ENCODE results near the gene MKRN3.

The MKRN3 gene

DNA sequence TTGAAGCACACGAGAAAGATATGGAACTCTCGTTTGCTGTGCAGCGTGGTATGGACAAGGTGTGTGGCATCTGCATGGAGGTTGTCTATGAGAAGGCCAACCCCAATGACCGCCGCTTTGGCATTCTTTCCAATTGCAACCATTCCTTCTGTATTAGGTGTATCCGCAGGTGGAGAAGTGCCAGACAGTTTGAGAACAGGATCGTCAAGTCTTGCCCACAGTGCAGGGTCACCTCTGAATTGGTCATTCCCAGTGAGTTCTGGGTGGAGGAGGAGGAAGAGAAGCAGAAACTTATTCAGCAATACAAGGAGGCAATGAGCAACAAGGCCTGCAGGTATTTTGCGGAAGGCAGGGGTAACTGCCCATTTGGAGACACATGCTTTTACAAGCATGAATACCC is 1.2 kb downstream of the MKRN3 start:
- DNase-seq, result no peak
- H3K27ac ChIP-seq (ENCODE audit: insufficient read depth in 1 of 2, low read depth in 1 of 2, low read length in 2 of 2, poor library complexity in 1 of 2, severe bottlenecking in 2 of 2), result no peak overlapping the region
- H3K4me1 ChIP-seq (ENCODE audit: control extremely low read depth in 1 of 4, control insufficient read depth in 4 of 4, insufficient read depth in 4 of 4, low read length in 3 of 4), result no peaks in the 10 kb centered on the region
- H3K9me3 ChIP-seq (ENCODE audit: control extremely low read depth in 1 of 5, control insufficient read depth in 4 of 5, insufficient read depth in 2 of 5, low read depth in 1 of 5, low read length in 4 of 5), result peaks cover 0 to 3% (median 0%) of the 10 kb centered on the region in 5 experiments
- POLR2A ChIA-PET, result no interaction called here
- H3K4me3 ChIP-seq (ENCODE audit: control insufficient read depth in 1 of 7, extremely low read depth in 1 of 7, insufficient read depth in 4 of 7, low read depth in 2 of 7, low read length in 6 of 7), result peak overlapping the region in 1 of 7 experiments; percentile 20
- no peaks in the 10 kb centered on the region for H3K36me3 ChIP-seq (ENCODE audit: control insufficient read depth in 4 of 4, insufficient read depth in 4 of 4, low read length in 3 of 4)
- CTCF ChIA-PET, result no interaction called here
- H3K27me3 ChIP-seq (replicated peaks in 2 of 5; ENCODE audit: control insufficient read depth in 4 of 5, insufficient read depth in 5 of 5, low read length in 4 of 5), result peaks cover 0 to 13% (median 5%) of the 10 kb centered on the region in 5 experiments
- 95% methylated on average over 8 of the region's 8 CpGs for WGBS (ENCODE audit: insufficient coverage)

DNA sequence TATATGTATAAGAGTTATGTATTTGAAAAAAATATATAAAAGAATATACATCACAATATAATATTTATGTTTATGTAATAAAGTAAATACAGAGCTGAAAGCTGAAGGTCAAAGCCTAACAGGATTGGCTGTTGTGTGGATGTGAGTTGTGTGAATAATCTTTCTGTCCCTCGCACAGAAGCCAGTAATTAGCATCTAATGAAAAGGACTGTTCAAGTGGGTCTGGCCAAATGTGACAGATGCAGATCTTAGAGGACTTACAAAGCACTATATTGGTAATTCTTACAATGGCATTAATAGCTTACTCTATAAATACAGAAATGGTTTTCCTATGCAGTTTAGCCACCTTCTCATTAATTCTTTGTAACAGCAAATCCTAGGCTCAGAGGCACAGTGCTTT is 2.4 kb downstream of the MKRN3 start:
- WGBS (ENCODE audit: insufficient coverage), result no CpG with 5 or more reads among the region's 1 CpG
- CTCF ChIA-PET, result no interaction called here

DNA sequence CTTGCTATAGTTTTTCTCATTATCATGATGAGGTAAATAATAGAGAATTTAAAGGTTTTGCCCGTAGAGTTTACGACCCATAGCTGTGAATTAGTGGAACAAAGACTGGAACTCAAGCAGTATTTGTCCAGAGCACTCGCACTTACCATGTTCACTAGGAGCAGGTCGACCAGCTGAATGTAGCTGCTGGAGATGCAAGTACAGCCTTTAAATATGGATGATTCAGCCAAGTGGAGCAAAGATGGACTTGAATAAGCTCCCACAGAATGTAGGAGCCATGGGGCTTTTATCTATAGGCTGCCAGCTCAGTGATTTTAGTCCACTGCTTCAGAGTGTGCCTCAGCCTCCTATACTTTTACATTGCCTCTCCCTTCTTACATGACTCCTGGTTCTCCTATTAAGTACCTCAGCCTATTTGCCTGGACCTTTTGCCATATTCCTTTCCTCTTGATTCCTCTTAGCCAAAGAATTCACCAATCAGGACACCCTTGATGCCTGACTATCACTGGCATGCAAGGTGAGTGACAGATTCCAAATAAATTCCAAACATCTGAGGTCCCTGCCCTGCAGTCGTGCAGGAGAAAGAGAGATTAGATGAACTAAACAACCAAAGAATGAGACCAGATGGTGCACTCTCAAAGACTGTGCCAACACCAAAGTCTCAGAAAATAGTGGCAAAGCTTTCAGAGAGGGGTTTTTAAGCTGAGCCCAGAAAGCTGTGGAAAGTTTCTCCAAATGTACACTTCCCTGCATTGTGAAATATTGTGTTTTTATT is 3.9 kb downstream of the MKRN3 start:
- Histone ChIP-seq H3K4me3 (ENCODE audit: control insufficient read depth in 1 of 7, extremely low read depth in 1 of 7, insufficient read depth in 4 of 7, low read depth in 2 of 7, low read length in 6 of 7) (no peak overlapping the region), H3K27ac (ENCODE audit: insufficient read depth in 1 of 2, low read depth in 1 of 2, low read length in 2 of 2, poor library complexity in 1 of 2, severe bottlenecking in 2 of 2) (no peak overlapping the region), H3K27me3 (replicated peaks in 2 of 5; ENCODE audit: control insufficient read depth in 4 of 5, insufficient read depth in 5 of 5, low read length in 4 of 5) (no peaks in the 10 kb centered on the region), H3K9me3 (ENCODE audit: control extremely low read depth in 1 of 5, control insufficient read depth in 4 of 5, insufficient read depth in 2 of 5, low read depth in 1 of 5, low read length in 4 of 5) (peaks cover 0 to 3% (median 0%) of the 10 kb centered on the region in 5 experiments), H3K4me1 (ENCODE audit: control extremely low read depth in 1 of 4, control insufficient read depth in 4 of 4, insufficient read depth in 4 of 4, low read length in 3 of 4) (no peaks in the 10 kb centered on the region), H3K36me3 (ENCODE audit: control insufficient read depth in 4 of 4, insufficient read depth in 4 of 4, low read length in 3 of 4) (no peaks in the 10 kb centered on the region)
- CTCF ChIA-PET, result no interaction called here
- no peak for DNase-seq
- 68% methylated on average over 5 of the region's 5 CpGs for WGBS (ENCODE audit: insufficient coverage)
- POLR2A ChIA-PET, result no interaction called here

More for the DNA sequence above, 2.4 kb downstream of the MKRN3 start:
- H3K4me3 ChIP-seq (ENCODE audit: control insufficient read depth in 1 of 7, extremely low read depth in 1 of 7, insufficient read depth in 4 of 7, low read depth in 2 of 7, low read length in 6 of 7), result no peak overlapping the region
- POLR2A ChIA-PET, result no interaction called here
- H3K36me3 ChIP-seq (ENCODE audit: control insufficient read depth in 4 of 4, insufficient read depth in 4 of 4, low read length in 3 of 4), result no peaks in the 10 kb centered on the region
- DNase-seq, result no peak
- peaks cover 0 to 4% (median 0%) of the 10 kb centered on the region in 5 experiments for H3K27me3 ChIP-seq (replicated peaks in 2 of 5; ENCODE audit: control insufficient read depth in 4 of 5, insufficient read depth in 5 of 5, low read length in 4 of 5)
- no peaks in the 10 kb centered on the region for H3K4me1 ChIP-seq (ENCODE audit: control extremely low read depth in 1 of 4, control insufficient read depth in 4 of 4, insufficient read depth in 4 of 4, low read length in 3 of 4)
- no peak overlapping the region for H3K27ac ChIP-seq (ENCODE audit: insufficient read depth in 1 of 2, low read depth in 1 of 2, low read length in 2 of 2, poor library complexity in 1 of 2, severe bottlenecking in 2 of 2)
- H3K9me3 ChIP-seq (ENCODE audit: control extremely low read depth in 1 of 5, control insufficient read depth in 4 of 5, insufficient read depth in 2 of 5, low read depth in 1 of 5, low read length in 4 of 5), result peaks cover 0 to 3% (median 0%) of the 10 kb centered on the region in 5 experiments

DNA sequence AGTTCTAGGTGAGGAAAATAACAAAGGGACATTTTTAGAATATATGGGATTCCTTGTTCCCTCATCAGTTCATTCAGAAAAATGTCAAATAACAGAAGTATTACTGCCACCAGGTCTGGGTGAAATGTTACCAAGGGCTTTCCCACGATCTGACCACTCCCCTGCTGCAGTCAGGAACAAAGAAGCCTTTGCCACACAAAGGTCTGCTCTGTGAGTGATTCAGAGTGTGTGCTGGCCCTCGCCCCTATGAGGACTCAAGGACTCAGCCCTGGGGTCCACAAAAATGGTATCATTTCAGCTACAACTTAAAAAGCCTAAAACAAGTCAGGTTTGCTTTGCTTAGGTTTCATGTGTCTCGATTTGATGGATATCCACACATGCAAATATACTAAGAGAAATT is 5.0 kb downstream of the MKRN3 start:
- peaks cover 0 to 3% (median 0%) of the 10 kb centered on the region in 5 experiments for H3K9me3 ChIP-seq (ENCODE audit: control extremely low read depth in 1 of 5, control insufficient read depth in 4 of 5, insufficient read depth in 2 of 5, low read depth in 1 of 5, low read length in 4 of 5)
- no peak for DNase-seq
- H3K27ac ChIP-seq (ENCODE audit: insufficient read depth in 1 of 2, low read depth in 1 of 2, low read length in 2 of 2, poor library complexity in 1 of 2, severe bottlenecking in 2 of 2), result no peak overlapping the region
- H3K4me3 ChIP-seq (ENCODE audit: control insufficient read depth in 1 of 7, extremely low read depth in 1 of 7, insufficient read depth in 4 of 7, low read depth in 2 of 7, low read length in 6 of 7), result no peak overlapping the region
- H3K4me1 ChIP-seq (ENCODE audit: control extremely low read depth in 1 of 4, control insufficient read depth in 4 of 4, insufficient read depth in 4 of 4, low read length in 3 of 4), result no peaks in the 10 kb centered on the region
- WGBS (ENCODE audit: insufficient coverage), result 46% methylated on average over 3 of the region's 3 CpGs
- POLR2A ChIA-PET, result no interaction called here
- no peaks in the 10 kb centered on the region for H3K36me3 ChIP-seq (ENCODE audit: control insufficient read depth in 4 of 4, insufficient read depth in 4 of 4, low read length in 3 of 4)
- no peaks in the 10 kb centered on the region for H3K27me3 ChIP-seq (replicated peaks in 2 of 5; ENCODE audit: control insufficient read depth in 4 of 5, insufficient read depth in 5 of 5, low read length in 4 of 5)
- CTCF ChIA-PET, result no interaction called here

DNA sequence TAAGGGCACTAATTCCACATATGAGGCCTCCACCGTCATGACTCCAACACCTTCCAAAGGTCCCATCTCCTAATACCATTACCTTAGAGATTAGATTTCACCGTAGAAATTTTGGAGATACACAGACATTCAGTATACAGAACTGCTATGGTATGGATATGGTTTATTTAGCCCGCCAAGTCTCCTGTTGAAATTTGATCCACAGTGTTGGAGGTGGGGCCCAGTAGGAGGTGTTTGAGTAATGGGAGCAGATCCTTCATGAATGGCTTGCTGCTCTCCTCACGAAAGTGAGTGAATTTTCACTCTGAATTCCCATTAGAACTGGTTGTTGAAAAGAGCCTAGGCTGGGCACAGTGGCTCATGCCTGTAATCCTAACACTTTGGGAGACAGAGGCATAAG is 7.4 kb downstream of the MKRN3 start:
- Histone ChIP-seq H3K27ac (ENCODE audit: insufficient read depth in 1 of 2, low read depth in 1 of 2, low read length in 2 of 2, poor library complexity in 1 of 2, severe bottlenecking in 2 of 2) (no peak overlapping the region), H3K9me3 (ENCODE audit: control extremely low read depth in 1 of 5, control insufficient read depth in 4 of 5, insufficient read depth in 2 of 5, low read depth in 1 of 5, low read length in 4 of 5) (no peaks in the 10 kb centered on the region), H3K4me3 (ENCODE audit: control insufficient read depth in 1 of 7, extremely low read depth in 1 of 7, insufficient read depth in 4 of 7, low read depth in 2 of 7, low read length in 6 of 7) (no peak overlapping the region), H3K4me1 (ENCODE audit: control extremely low read depth in 1 of 4, control insufficient read depth in 4 of 4, insufficient read depth in 4 of 4, low read length in 3 of 4) (no peaks in the 10 kb centered on the region), H3K27me3 (replicated peaks in 2 of 5; ENCODE audit: control insufficient read depth in 4 of 5, insufficient read depth in 5 of 5, low read length in 4 of 5) (no peaks in the 10 kb centered on the region), H3K36me3 (ENCODE audit: control insufficient read depth in 4 of 4, insufficient read depth in 4 of 4, low read length in 3 of 4) (no peaks in the 10 kb centered on the region)
- CTCF ChIA-PET, result interaction anchor here (0.9 to 1.9 kb wide), 2 partner anchors 12 to 15 kb away, joined by 3 to 5 read pairs; no protein-coding TSS in a partner anchor
- POLR2A ChIA-PET, result no interaction called here
- WGBS (ENCODE audit: insufficient coverage), result 94% methylated on average over 2 of the region's 4 CpGs
- DNase-seq, result no peak

DNA sequence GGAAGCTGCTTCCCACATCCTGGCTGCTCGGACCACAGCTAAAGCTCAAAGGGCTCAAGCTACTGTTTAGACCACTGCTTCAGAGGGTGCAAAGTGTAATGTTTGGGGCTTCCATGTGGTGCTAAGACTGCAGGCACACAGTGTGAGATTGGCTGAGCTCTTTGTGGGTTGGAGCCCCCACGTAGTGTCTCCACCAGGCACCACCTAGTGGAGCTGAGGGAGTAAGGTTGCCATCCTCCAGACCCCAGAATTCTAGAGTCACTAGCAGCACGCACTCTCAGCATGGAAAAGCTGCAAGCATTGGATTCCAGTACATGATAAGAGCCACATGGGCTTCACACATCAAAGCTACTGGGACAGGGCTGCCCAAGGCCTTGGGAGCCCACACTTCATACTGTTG is 9.3 kb downstream of the MKRN3 start:
- WGBS (ENCODE audit: insufficient coverage), result 48% methylated on average over 3 of the region's 3 CpGs
- no peaks in the 10 kb centered on the region for H3K9me3 ChIP-seq (ENCODE audit: control extremely low read depth in 1 of 5, control insufficient read depth in 4 of 5, insufficient read depth in 2 of 5, low read depth in 1 of 5, low read length in 4 of 5)
- H3K4me3 ChIP-seq (ENCODE audit: control insufficient read depth in 1 of 7, extremely low read depth in 1 of 7, insufficient read depth in 4 of 7, low read depth in 2 of 7, low read length in 6 of 7), result no peak overlapping the region
- H3K4me1 ChIP-seq (ENCODE audit: control extremely low read depth in 1 of 4, control insufficient read depth in 4 of 4, insufficient read depth in 4 of 4, low read length in 3 of 4), result no peaks in the 10 kb centered on the region
- no peaks in the 10 kb centered on the region for H3K36me3 ChIP-seq (ENCODE audit: control insufficient read depth in 4 of 4, insufficient read depth in 4 of 4, low read length in 3 of 4)
- no peaks in the 10 kb centered on the region for H3K27me3 ChIP-seq (replicated peaks in 2 of 5; ENCODE audit: control insufficient read depth in 4 of 5, insufficient read depth in 5 of 5, low read length in 4 of 5)
- no peak for DNase-seq
- H3K27ac ChIP-seq (ENCODE audit: insufficient read depth in 1 of 2, low read depth in 1 of 2, low read length in 2 of 2, poor library complexity in 1 of 2, severe bottlenecking in 2 of 2), result no peak overlapping the region
- CTCF ChIA-PET, result no interaction called here
- POLR2A ChIA-PET, result no interaction called here

DNA sequence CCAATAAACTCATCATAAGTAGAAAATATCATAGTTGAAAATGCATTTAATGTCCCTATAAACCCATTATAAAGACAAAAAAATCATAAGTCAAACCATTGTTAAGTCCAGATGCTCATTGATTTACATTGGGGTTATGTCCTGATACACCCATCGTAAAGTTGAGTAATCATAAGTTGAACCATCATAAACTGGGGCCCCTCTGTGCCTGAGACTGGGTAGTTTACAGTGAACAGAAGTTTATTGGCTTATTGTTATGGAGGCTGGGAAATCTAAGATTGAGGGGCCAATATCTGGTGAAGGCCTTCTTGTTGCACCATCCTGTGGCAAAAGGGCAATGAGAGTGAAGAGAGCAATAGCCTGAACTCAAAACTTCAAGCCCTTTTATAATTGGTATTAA is 10.6 kb downstream of the MKRN3 start:
- H3K4me3 ChIP-seq (ENCODE audit: control insufficient read depth in 1 of 7, extremely low read depth in 1 of 7, insufficient read depth in 4 of 7, low read depth in 2 of 7, low read length in 6 of 7), result no peak overlapping the region
- DNase-seq, result no peak
- no peaks in the 10 kb centered on the region for H3K36me3 ChIP-seq (ENCODE audit: control insufficient read depth in 4 of 4, insufficient read depth in 4 of 4, low read length in 3 of 4)
- 86% methylated on average over 1 of the region's 1 CpG for WGBS (ENCODE audit: insufficient coverage)
- no peak overlapping the region for H3K27ac ChIP-seq (ENCODE audit: insufficient read depth in 1 of 2, low read depth in 1 of 2, low read length in 2 of 2, poor library complexity in 1 of 2, severe bottlenecking in 2 of 2)
- ChIA-PET CTCF (no interaction called here), POLR2A (no interaction called here)
- H3K9me3 ChIP-seq (ENCODE audit: control extremely low read depth in 1 of 5, control insufficient read depth in 4 of 5, insufficient read depth in 2 of 5, low read depth in 1 of 5, low read length in 4 of 5), result no peaks in the 10 kb centered on the region
- H3K27me3 ChIP-seq (replicated peaks in 2 of 5; ENCODE audit: control insufficient read depth in 4 of 5, insufficient read depth in 5 of 5, low read length in 4 of 5), result no peaks in the 10 kb centered on the region
- H3K4me1 ChIP-seq (ENCODE audit: control extremely low read depth in 1 of 4, control insufficient read depth in 4 of 4, insufficient read depth in 4 of 4, low read length in 3 of 4), result no peaks in the 10 kb centered on the region
